CD4-positive, alpha-beta T cell (primary cell): Measurements from ENCODE around the gene HOMER3. TPM values are rescaled to one million over a fixed set of nuclear protein-coding genes. Genes with fewer than 3 reads are reported as not detected.

ENCODE experiments used
- ATAC-seq: fragments of 200-7000 bp; cut with Tn5 transposase; one replicate; pipeline ENCODE4 v1.10.0; 2022; ENCODE audit warnings: mild to moderate bottlenecking; ENCODE audit not compliant: poor library complexity
- CTCF ChIA-PET: fragments of 350-600 bp; sonication (Branson Sonifier 250); formaldehyde crosslinking; loops from one replicate; lab custom pipeline; 2021; ENCODE audit warnings: antibody characterized with exemption, inconsistent platforms; lab: Charles Lee
- POLR2A ChIA-PET: fragments of 350-600 bp; sonication (Branson Sonifier 250); formaldehyde crosslinking; loops from one replicate; lab custom pipeline; 2021; ENCODE audit warnings: antibody characterized with exemption, inconsistent platforms; lab: Charles Lee
- DNase-seq, 14 experiments: peaks; one replicate each; pipeline ENCODE4 v3.0.0-alpha.2; 2013 to 2020; ENCODE audit warnings: mixed read lengths in 2 of 14
- H3K27ac ChIP-seq, 2 donors: one replicate each; pipeline versions ENCODE4 v1.5.1 to v1.7.0; 2013; ENCODE audit warnings: low read length in 2 of 2, low read depth in 1 of 2, mild to moderate bottlenecking in 1 of 2
- H3K27me3 ChIP-seq, 2 experiments: 1 replicate in 1 of 2; 2 replicates in 1 of 2; pipeline versions ENCODE4 v1.6.1 to v1.7.0; 2013; ENCODE audit warnings: low read length in 2 of 2, control low read depth in 1 of 2, mild to moderate bottlenecking in 1 of 2, moderate library complexity in 1 of 2; ENCODE audit not compliant: insufficient read depth in 2 of 2, control insufficient read depth in 1 of 2
- H3K36me3 ChIP-seq: one replicate; pipeline ENCODE4 v1.6.1; 2013; ENCODE audit warnings: low read length, control low read depth; ENCODE audit not compliant: insufficient read depth
- H3K4me1 ChIP-seq: one replicate; pipeline ENCODE4 v1.6.1; 2013; ENCODE audit warnings: low read length, control low read depth; ENCODE audit not compliant: insufficient read depth
- H3K4me3 ChIP-seq: one replicate; pipeline ENCODE4 v1.5.1; 2013; ENCODE audit warnings: mild to moderate bottlenecking, low read length, moderate library complexity
- H3K9me3 ChIP-seq, 2 experiments: 1 replicate in 1 of 2; 2 replicates in 1 of 2; pipeline versions ENCODE4 v1.6.1 to v1.7.0; 2013; ENCODE audit warnings: low read length in 2 of 2, mild to moderate bottlenecking in 2 of 2, control low read depth in 1 of 2, moderate library complexity in 1 of 2; ENCODE audit not compliant: control insufficient read depth in 1 of 2, insufficient read depth in 1 of 2
- H3K27ac Mint-ChIP-seq: one replicate; pipeline ENCODE4 v1.8.0; 2020; ENCODE audit warnings: mixed read lengths
- H3K27me3 Mint-ChIP-seq: one replicate; pipeline ENCODE4 v1.8.0; 2021; ENCODE audit warnings: mixed read lengths
- H3K36me3 Mint-ChIP-seq: one replicate; pipeline ENCODE4 v1.8.0; 2021; ENCODE audit warnings: low read depth, mixed read lengths
- H3K4me1 Mint-ChIP-seq: one replicate; pipeline ENCODE4 v1.8.0; 2021; ENCODE audit warnings: low read depth, mixed read lengths
- H3K4me3 Mint-ChIP-seq: one replicate; pipeline ENCODE4 v1.8.0; 2020; ENCODE audit warnings: mild to moderate bottlenecking, mixed read lengths
- H3K9me3 Mint-ChIP-seq: one replicate; pipeline ENCODE4 v1.8.0; 2020; ENCODE audit warnings: mixed read lengths
- intact Hi-C, 2 experiments: fragments of 100-400 bp; cut with DNase I in 1 of 2; cut with micrococcal nuclease in 1 of 2; formaldehyde crosslinking; loops; one replicate each; pipeline versions ENCODE4 v1.15.1 to v1.9.0; 2023 to 2025; cut with DNase I, micrococcal nuclease
- total RNA-seq, 174 experiments: library from RNA in 2 of 174; stranded (reverse) in 2 of 174; gene quantifications; one replicate each; pipeline ENCODE4 v1.2.3 and lab custom pipeline; 2021 to 2026
- TF ChIP-seq, protein P1 (sequence below): fragments of 200-600 bp; IDR thresholded peaks from one replicate; pipeline ENCODE4 v1.8.0; 2022; ENCODE audit warnings: antibody characterized with exemption, mild to moderate bottlenecking

The HOMER3 gene
- total RNA-seq, 2 experiments from 2014 or later = 1.1 TPM

DNA sequence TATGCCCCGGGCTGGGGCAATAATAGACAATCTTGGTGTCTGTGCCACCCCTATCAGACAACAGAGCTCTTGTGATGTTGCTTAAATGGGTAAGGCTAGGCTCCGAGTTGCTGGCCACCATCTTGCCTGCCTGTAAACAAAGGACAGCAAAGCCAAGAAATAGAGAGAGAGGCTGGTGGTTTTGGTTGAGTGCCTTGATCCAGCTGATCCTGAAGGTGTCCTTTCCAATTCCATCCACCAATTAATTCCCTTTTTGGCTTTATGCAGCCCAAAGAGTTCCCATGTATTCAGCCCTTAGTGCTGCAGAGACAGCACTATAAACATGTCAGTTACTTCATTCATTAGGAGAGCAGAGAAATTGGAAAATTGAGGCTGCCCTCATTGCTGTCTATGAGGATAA lies 41.7 kb upstream of the HOMER3 start:
- H3K4me3 ChIP-seq = no peak overlapping the region
- CTCF ChIA-PET = no interaction called here
- Mint-ChIP-seq H3K4me3 (no peak overlapping the region), H3K9me3 (no peaks in the 10 kb centered on the region), H3K27ac (no peak overlapping the region), H3K36me3 (no peaks in the 10 kb centered on the region), H3K4me1 (no peaks in the 10 kb centered on the region), H3K27me3 (peaks cover 22% of the 10 kb centered on the region)
- H3K27me3 ChIP-seq = peaks cover 8 to 9% of the 10 kb centered on the region in 2 experiments
- TF ChIP-seq, protein P1, sequence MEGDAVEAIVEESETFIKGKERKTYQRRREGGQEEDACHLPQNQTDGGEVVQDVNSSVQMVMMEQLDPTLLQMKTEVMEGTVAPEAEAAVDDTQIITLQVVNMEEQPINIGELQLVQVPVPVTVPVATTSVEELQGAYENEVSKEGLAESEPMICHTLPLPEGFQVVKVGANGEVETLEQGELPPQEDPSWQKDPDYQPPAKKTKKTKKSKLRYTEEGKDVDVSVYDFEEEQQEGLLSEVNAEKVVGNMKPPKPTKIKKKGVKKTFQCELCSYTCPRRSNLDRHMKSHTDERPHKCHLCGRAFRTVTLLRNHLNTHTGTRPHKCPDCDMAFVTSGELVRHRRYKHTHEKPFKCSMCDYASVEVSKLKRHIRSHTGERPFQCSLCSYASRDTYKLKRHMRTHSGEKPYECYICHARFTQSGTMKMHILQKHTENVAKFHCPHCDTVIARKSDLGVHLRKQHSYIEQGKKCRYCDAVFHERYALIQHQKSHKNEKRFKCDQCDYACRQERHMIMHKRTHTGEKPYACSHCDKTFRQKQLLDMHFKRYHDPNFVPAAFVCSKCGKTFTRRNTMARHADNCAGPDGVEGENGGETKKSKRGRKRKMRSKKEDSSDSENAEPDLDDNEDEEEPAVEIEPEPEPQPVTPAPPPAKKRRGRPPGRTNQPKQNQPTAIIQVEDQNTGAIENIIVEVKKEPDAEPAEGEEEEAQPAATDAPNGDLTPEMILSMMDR = no peak
- intact Hi-C loops = no loop called here
- H3K4me1 ChIP-seq = no peaks in the 10 kb centered on the region
- H3K36me3 ChIP-seq = no peaks in the 10 kb centered on the region
- H3K9me3 ChIP-seq = peaks cover 0 to 3% of the 10 kb centered on the region in 2 experiments
- ATAC-seq (no peak), DNase-seq (no peak)
- POLR2A ChIA-PET = no interaction called here
- no peak overlapping the region for H3K27ac ChIP-seq

DNA sequence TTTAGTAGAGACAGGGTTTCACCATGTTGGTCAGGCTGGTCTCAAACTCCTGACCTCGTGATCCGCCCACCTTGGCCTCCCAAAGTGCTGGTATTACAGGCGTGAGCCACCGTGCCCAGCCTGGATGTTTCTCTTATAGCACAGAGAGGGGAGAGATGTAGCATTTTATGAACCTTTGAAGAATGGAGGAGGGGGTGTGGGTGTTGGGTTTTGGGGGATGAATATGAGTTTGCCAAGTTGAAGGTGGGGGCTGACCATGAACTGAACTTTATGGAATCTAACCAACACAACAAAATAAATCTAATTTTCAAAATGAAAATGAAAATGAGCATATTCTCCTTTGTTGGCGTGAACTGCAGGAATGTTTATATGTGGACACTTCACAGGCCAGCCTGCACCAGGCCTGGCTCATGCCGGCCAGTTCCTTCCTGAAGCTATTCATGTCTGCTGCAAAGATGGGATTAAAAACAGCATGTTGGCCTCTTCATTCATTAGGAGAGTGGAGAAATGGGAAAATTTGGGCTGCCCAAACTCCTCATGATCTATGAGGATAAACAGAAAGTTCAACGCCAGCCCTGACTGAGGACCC lies 39.5 kb upstream of the HOMER3 start:
- ATAC-seq (no peak), DNase-seq (no peak)
- Mint-ChIP-seq H3K27me3 (peaks cover 14% of the 10 kb centered on the region), H3K27ac (no peak overlapping the region), H3K4me3 (no peak overlapping the region), H3K4me1 (no peaks in the 10 kb centered on the region), H3K36me3 (no peaks in the 10 kb centered on the region), H3K9me3 (no peaks in the 10 kb centered on the region)
- Histone ChIP-seq H3K36me3 (no peaks in the 10 kb centered on the region), H3K27ac (no peak overlapping the region), H3K9me3 (peaks cover 0 to 3% of the 10 kb centered on the region in 2 experiments), H3K27me3 (peaks cover 9 to 11% of the 10 kb centered on the region in 2 experiments), H3K4me1 (no peaks in the 10 kb centered on the region), H3K4me3 (no peak overlapping the region)
- intact Hi-C loops = no loop called here
- TF ChIP-seq, protein P1 = no peak
- ChIA-PET POLR2A (no interaction called here), CTCF (no interaction called here)

DNA sequence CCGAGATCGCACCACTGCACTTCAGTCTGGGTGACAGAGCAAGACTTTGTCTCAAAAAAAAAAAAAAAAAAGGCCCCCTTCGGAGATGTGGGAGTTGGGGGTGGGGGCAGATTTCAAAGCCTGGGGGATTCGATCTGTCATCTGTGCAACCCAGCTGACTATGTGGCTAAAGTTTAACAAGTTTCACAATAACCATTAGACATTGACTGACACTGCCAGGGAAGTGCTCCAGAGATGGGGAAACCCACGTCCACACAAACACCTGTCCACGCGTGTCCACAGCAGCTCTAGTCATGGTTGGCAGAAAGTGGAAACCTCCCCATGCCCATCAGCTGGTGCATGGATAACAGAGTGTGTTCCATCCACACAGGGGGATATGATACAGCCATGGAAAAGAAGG lies 37.6 kb upstream of the HOMER3 start:
- no peaks in the 10 kb centered on the region for H3K36me3 ChIP-seq
- no peak for ATAC-seq
- no peak overlapping the region for H3K27ac ChIP-seq
- Mint-ChIP-seq H3K4me3 (no peak overlapping the region), H3K36me3 (no peaks in the 10 kb centered on the region), H3K9me3 (no peaks in the 10 kb centered on the region), H3K27me3 (peaks cover 14% of the 10 kb centered on the region), H3K27ac (no peak overlapping the region), H3K4me1 (no peaks in the 10 kb centered on the region)
- TF ChIP-seq, protein P1 = no peak
- peaks cover 0 to 3% of the 10 kb centered on the region in 2 experiments for H3K9me3 ChIP-seq
- no peaks in the 10 kb centered on the region for H3K4me1 ChIP-seq
- peaks cover 6 to 8% of the 10 kb centered on the region in 2 experiments for H3K27me3 ChIP-seq
- DNase-seq = no peak
- no peak overlapping the region for H3K4me3 ChIP-seq
- intact Hi-C loops = no loop called here
- CTCF ChIA-PET = no interaction called here
- POLR2A ChIA-PET = no interaction called here
